HepG2 (cell line): ENCODE results near the gene CCDC69. TPM values are rescaled to one million over a fixed set of nuclear protein-coding genes. Genes with fewer than 3 reads are reported as not detected.

ENCODE experiments used
- ATAC-seq: fragments of 200-7000 bp; cut with Tn5 transposase; 3 replicates; pipeline ENCODE4 v1.9.1; 2020; ENCODE audit warnings: mild to moderate bottlenecking, moderate library complexity
- BruUV-seq: library from RNA; stranded (reverse); fragments of 400-500 nt; replicated peaks from 2 replicates; lab custom pipeline; 2021; lab: Mats Ljungman, UMichigan
- CTCF ChIA-PET: fragments of 300-600 bp; formaldehyde crosslinking; extraction: SDS; loops from one replicate; lab custom pipeline; 2021; ENCODE audit warnings: low total read pairs, inconsistent platforms, low intra/inter-chr PET ratio; lab: Yijun Ruan, JAX
- POLR2A ChIA-PET: fragments of 350-600 bp; sonication (Branson Sonifier 250); formaldehyde crosslinking; loops from one replicate; lab custom pipeline; 2020; ENCODE audit warnings: antibody characterized with exemption, inconsistent platforms; lab: Yijun Ruan, JAX
- DNase-seq: peaks from one replicate; pipeline ENCODE4 v3.0.0-alpha.2; 2015; ENCODE audit warnings: low spot score
- FAIRE-seq: peaks from 3 replicates; lab custom pipeline; 2011; peaks lifted over from hg19 to GRCh38; lab: Jason Lieb, UNC
- H2AFZ ChIP-seq: one replicate; pipeline ENCODE4 v1.6.1; 2011; ENCODE audit warnings: low read length, inconsistent platforms
- H3K27ac ChIP-seq: fragments of 300-600 bp; 3 replicates; pipeline ENCODE4 v1.8.0; 2011; ENCODE audit warnings: mixed run types, mild to moderate bottlenecking, mixed read lengths, low read length, inconsistent platforms; ENCODE audit not compliant: insufficient read depth; ENCODE audit errors: extremely low read length
- H3K27me3 ChIP-seq, 2 experiments: fragments of 200-600 bp in 1 of 2; 2 replicates in 1 of 2; 3 replicates in 1 of 2; pipeline versions ENCODE4 v1.6.0 to v1.8.0; 2011; ENCODE audit warnings: low read length in 2 of 2, mild to moderate bottlenecking in 2 of 2, moderate library complexity in 2 of 2, inconsistent platforms in 1 of 2; ENCODE audit not compliant: insufficient read depth in 2 of 2, control insufficient read depth in 1 of 2
- H3K36me3 ChIP-seq, 2 experiments: fragments of 200-600 bp in 1 of 2; replicated peaks in 1 of 2; 2 replicates in 1 of 2; 3 replicates in 1 of 2; pipeline versions ENCODE4 v1.5.1 to v1.8.0; 2011; ENCODE audit warnings: low read length in 2 of 2, inconsistent platforms in 1 of 2; ENCODE audit not compliant: insufficient read depth in 2 of 2, control insufficient read depth in 1 of 2
- H3K4me1 ChIP-seq: 2 replicates; pipeline ENCODE4 v1.5.1; 2012; ENCODE audit warnings: low read length, inconsistent platforms; ENCODE audit not compliant: insufficient read depth
- H3K4me2 ChIP-seq: 2 replicates; pipeline ENCODE4 v1.6.0; 2011; ENCODE audit warnings: low read depth, low read length, inconsistent platforms
- H3K4me3 ChIP-seq, 3 experiments: fragments of 200-600 bp in 1 of 3; sonication (generic), shearing (Covaris generic) in 1 of 3; replicated peaks in 1 of 3; 2 replicates each; pipeline ENCODE4 v1.5.1; 2011 to 2016; ENCODE audit warnings: low read length in 3 of 3, inconsistent platforms in 2 of 3, low read depth in 2 of 3, mild to moderate bottlenecking in 2 of 3, control low read depth in 1 of 3, mixed read lengths in 1 of 3; ENCODE audit not compliant: insufficient read depth in 1 of 3
- H3K79me2 ChIP-seq: one replicate; pipeline ENCODE4 v1.6.1; 2011; ENCODE audit warnings: low read length, inconsistent platforms; ENCODE audit not compliant: insufficient read depth
- H3K9ac ChIP-seq: 2 replicates; pipeline ENCODE4 v1.6.0; 2011; ENCODE audit warnings: mild to moderate bottlenecking, low read depth, low read length, inconsistent platforms; ENCODE audit not compliant: insufficient read depth
- H3K9me3 ChIP-seq: 2 replicates; pipeline ENCODE4 v1.5.1; 2012; ENCODE audit warnings: mild to moderate bottlenecking, low read length
- H4K20me1 ChIP-seq: 2 replicates; pipeline ENCODE4 v1.6.0; 2011; ENCODE audit warnings: inconsistent platforms, mild to moderate bottlenecking, low read length, moderate library complexity; ENCODE audit not compliant: insufficient read depth
- ATM ChIP-seq: fragments of 450-650 bp; IDR thresholded peaks from 2 replicates; pipeline ENCODE4 v1.7.1; 2017; ENCODE audit warnings: mild to moderate bottlenecking, borderline replicate concordance
- BHLHE40 ChIP-seq: IDR thresholded peaks from 2 replicates; pipeline ENCODE4 v1.6.1; 2011; ENCODE audit warnings: low read length, improper control_type of control experiment
- EHMT2 ChIP-seq: fragments of 200-600 bp; sonication (generic); IDR thresholded peaks from 2 replicates; pipeline ENCODE4 v1.7.0; 2017; ENCODE audit warnings: antibody characterized with exemption, low read depth, low read length, borderline replicate concordance
- HOXA5 ChIP-seq: sonication (generic); formaldehyde crosslinking; IDR thresholded peaks from 2 replicates; pipeline ENCODE4 v1.4.0; 2020; ENCODE audit warnings: missing genetic modification reagents
- IRF2 ChIP-seq: IDR thresholded peaks from 2 replicates; pipeline ENCODE4 v1.6.1; 2018; ENCODE audit warnings: missing genetic modification reagents, missing compliant biosample characterization
- MTF1 ChIP-seq: sonication (generic); formaldehyde crosslinking; IDR thresholded peaks from 2 replicates; pipeline ENCODE4 v1.5.0; 2020; ENCODE audit warnings: missing genetic modification reagents
- SOX6 ChIP-seq, 2 experiments: fragments of 450-650 bp in 1 of 2; sonication (generic) in 1 of 2; formaldehyde crosslinking in 1 of 2; IDR thresholded peaks; 2 replicates each; pipeline versions ENCODE4 v1.4.0 to v1.6.1; 2017 to 2020; ENCODE audit warnings: antibody characterized with exemption in 1 of 2, mild to moderate bottlenecking in 1 of 2, missing genetic modification reagents in 1 of 2
- TBL1XR1 ChIP-seq: fragments of 150-350 bp; IDR thresholded peaks from 2 replicates; pipeline ENCODE4 v1.6.1; 2014; ENCODE audit warnings: borderline replicate concordance, low read length; ENCODE audit not compliant: partially characterized antibody
- ZNF230 ChIP-seq: sonication (generic); formaldehyde crosslinking; IDR thresholded peaks from 2 replicates; pipeline ENCODE4 v1.4.0; 2020; ENCODE audit warnings: mild to moderate bottlenecking, missing genetic modification reagents
- ZNF235 ChIP-seq: sonication (generic); formaldehyde crosslinking; IDR thresholded peaks from 2 replicates; pipeline ENCODE4 v1.8.1; 2023; ENCODE audit warnings: mild to moderate bottlenecking, missing genetic modification reagents, borderline replicate concordance
- ZNF260 ChIP-seq: sonication (generic); formaldehyde crosslinking; IDR thresholded peaks from 2 replicates; pipeline ENCODE4 v1.4.0; 2020; ENCODE audit warnings: missing genetic modification reagents, low read depth, mild to moderate bottlenecking, borderline replicate concordance
- ZNF496 ChIP-seq: sonication (generic); formaldehyde crosslinking; IDR thresholded peaks from 2 replicates; pipeline ENCODE4 v1.8.1; 2023; ENCODE audit warnings: mild to moderate bottlenecking, moderate library complexity, missing genetic modification reagents; ENCODE audit not compliant: insufficient replicate concordance
- ZNF576 ChIP-seq: sonication (generic); formaldehyde crosslinking; IDR thresholded peaks from 2 replicates; pipeline ENCODE4 v1.4.0; 2020; ENCODE audit warnings: mild to moderate bottlenecking, missing genetic modification reagents
- ZNF616 ChIP-seq: sonication (generic); formaldehyde crosslinking; IDR thresholded peaks from 2 replicates; pipeline ENCODE4 v1.5.0; 2020; ENCODE audit warnings: low read depth, mild to moderate bottlenecking, missing genetic modification reagents
- ZNF7 ChIP-seq: IDR thresholded peaks from 2 replicates; pipeline ENCODE4 v1.6.1; 2016; ENCODE audit warnings: missing biosample characterization, missing genetic modification reagents
- ZNF710 ChIP-seq: sonication (generic); formaldehyde crosslinking; IDR thresholded peaks from 2 replicates; pipeline ENCODE4 v1.5.0; 2020; ENCODE audit warnings: mild to moderate bottlenecking, missing genetic modification reagents, borderline replicate concordance
- WGBS: methylation state at CpG from one replicate; pipeline ENCODE4 v1.1.6; 2017; ENCODE audit warnings: low lambda C conversion rate; 5-methylcytosine and 5-hydroxymethylcytosine counted together
- in situ Hi-C: cut with HindIII; loops from 2 replicates; pipeline ENCODE4 v1.10.0; 2017; ENCODE audit warnings: low pct_unique_long_range_greater_than_20kb; ENCODE audit not compliant: extremely low pct_ligation_motif_present
- intact Hi-C: fragments of 100-400 bp; cut with micrococcal nuclease; formaldehyde crosslinking; loops from one replicate; pipeline ENCODE4 v1.10.0; 2022; ENCODE audit not compliant: unreplicated experiment
- polyA plus RNA-seq, 8 experiments: library from polyadenylated mRNA; depleted of rRNA in 3 of 8; stranded (reverse) in 7 of 8; unstranded in 1 of 8; fragments of >200 nt; fragmentation: Illumina TruSeq in 4 of 8; extraction: Trizol in 4 of 8; gene quantifications; 2 replicates each; pipeline versions ENCODE4 v1.2.1 to v1.2.3, GENCODE V29; 2011 to 2016; ENCODE audit warnings: low read depth in 4 of 8, missing spikeins in 1 of 8, mixed read lengths in 1 of 8; ENCODE audit not compliant: insufficient read depth in 1 of 8
- total RNA-seq, 5 experiments: library from RNA; depleted of rRNA; stranded (reverse); fragments of >200 nt; fragmentation: Illumina TruSeq; extraction: Trizol; gene quantifications; 2 replicates each; pipeline ENCODE4 v1.2.3, GENCODE V29; 2016; ENCODE audit warnings: low read depth in 1 of 5
- TF ChIP-seq, protein P1 (sequence below): sonication (generic); formaldehyde crosslinking; IDR thresholded peaks from 2 replicates; pipeline ENCODE4 v1.5.1; 2020; ENCODE audit warnings: mild to moderate bottlenecking, missing genetic modification reagents, moderate library complexity
- TF ChIP-seq, protein P2 (sequence below): sonication (generic); formaldehyde crosslinking; IDR thresholded peaks from 2 replicates; pipeline ENCODE4 v1.8.0; 2022; ENCODE audit warnings: mild to moderate bottlenecking, missing genetic modification reagents, borderline replicate concordance

Gene CCDC69
- total and polyA plus RNA-seq, 2 of the 13 experiments (the other 11 are each of a cell fraction or from before 2014, with no cell fraction given) = 12.2 to 45.2 TPM

GRCh38 chr5:151179489-151179840, 44.4 kb downstream of the CCDC69 start:
- Histone ChIP-seq H3K36me3 (no peaks in the 10 kb centered on the region; a peak in 1 of 5 replicates), H3K4me3 (no peak overlapping the region), H3K4me2 (no peak overlapping the region), H3K27me3 (no peaks in the 10 kb centered on the region), H3K79me2 (no peaks in the 10 kb centered on the region), H3K9me3 (no peaks in the 10 kb centered on the region), H3K27ac (no peak overlapping the region), H3K9ac (no peak overlapping the region), H2AFZ (no peak overlapping the region), H3K4me1 (no peaks in the 10 kb centered on the region), H4K20me1 (no peaks in the 10 kb centered on the region)
- no peak for FAIRE-seq
- intact Hi-C loops = no loop called here
- in situ Hi-C loops = no loop called here
- POLR2A ChIA-PET = no interaction called here
- ATAC-seq = no peak
- DNase-seq = no peak
- CTCF ChIA-PET = no interaction called here
- BruUV-seq = no TSS peak
- WGBS = 78% methylated on average over 4 of the region's 4 CpGs
- TF ChIP-seq ATM (no peak), SOX6 (IDR thresholded peaks at IDR 0.05) (no peak), SOX6 (CRISPR knock-in tag; IDR thresholded peaks at IDR 0.05) (no peak), HOXA5 (CRISPR knock-in tag) (no peak), ZNF235 (CRISPR knock-in tag) (no peak), IRF2 (CRISPR knock-in tag) (no peak), EHMT2 (no peak), ZNF710 (CRISPR knock-in tag) (no peak), TBL1XR1 (no peak), ZNF616 (CRISPR knock-in tag) (no peak), MTF1 (CRISPR knock-in tag) (no peak), ZNF230 (CRISPR knock-in tag) (no peak), ZNF496 (CRISPR knock-in tag) (no peak), ZNF576 (CRISPR knock-in tag) (no peak), ZNF7 (CRISPR knock-in tag) (no peak), ZNF260 (no peak), BHLHE40 (no peak)
- TF ChIP-seq, protein P1, sequence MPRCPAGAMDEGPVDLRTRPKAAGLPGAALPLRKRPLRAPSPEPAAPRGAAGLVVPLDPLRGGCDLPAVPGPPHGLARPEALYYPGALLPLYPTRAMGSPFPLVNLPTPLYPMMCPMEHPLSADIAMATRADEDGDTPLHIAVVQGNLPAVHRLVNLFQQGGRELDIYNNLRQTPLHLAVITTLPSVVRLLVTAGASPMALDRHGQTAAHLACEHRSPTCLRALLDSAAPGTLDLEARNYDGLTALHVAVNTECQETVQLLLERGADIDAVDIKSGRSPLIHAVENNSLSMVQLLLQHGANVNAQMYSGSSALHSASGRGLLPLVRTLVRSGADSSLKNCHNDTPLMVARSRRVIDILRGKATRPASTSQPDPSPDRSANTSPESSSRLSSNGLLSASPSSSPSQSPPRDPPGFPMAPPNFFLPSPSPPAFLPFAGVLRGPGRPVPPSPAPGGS (CRISPR knock-in tag) = no peak
- TF ChIP-seq, protein P2, sequence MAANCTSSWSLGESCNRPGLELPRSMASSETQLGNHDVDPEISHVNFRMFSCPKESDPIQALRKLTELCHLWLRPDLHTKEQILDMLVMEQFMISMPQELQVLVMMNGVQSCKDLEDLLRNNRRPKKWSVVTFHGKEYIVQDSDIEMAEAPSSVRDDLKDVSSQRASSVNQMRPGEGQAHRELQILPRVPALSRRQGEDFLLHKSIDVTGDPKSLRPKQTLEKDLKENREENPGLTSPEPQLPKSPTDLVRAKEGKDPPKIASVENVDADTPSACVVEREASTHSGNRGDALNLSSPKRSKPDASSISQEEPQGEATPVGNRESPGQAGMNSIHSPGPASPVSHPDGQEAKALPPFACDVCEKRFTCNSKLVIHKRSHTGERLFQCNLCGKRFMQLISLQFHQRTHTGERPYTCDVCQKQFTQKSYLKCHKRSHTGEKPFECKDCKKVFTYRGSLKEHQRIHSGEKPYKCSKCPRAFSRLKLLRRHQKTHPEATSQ (CRISPR knock-in tag) = no peak
